GM21526 (cell line): ENCODE results near the gene NFIX.

Experiments used
- ATAC-seq: cut with Tn5 transposase; IDR thresholded peaks from one replicate; pipeline ENCODE4 v1.9.1; 2021; ENCODE audit warnings: moderate library complexity; ENCODE audit not compliant: unreplicated experiment, low FRiP score

Gene NFIX

DNA sequence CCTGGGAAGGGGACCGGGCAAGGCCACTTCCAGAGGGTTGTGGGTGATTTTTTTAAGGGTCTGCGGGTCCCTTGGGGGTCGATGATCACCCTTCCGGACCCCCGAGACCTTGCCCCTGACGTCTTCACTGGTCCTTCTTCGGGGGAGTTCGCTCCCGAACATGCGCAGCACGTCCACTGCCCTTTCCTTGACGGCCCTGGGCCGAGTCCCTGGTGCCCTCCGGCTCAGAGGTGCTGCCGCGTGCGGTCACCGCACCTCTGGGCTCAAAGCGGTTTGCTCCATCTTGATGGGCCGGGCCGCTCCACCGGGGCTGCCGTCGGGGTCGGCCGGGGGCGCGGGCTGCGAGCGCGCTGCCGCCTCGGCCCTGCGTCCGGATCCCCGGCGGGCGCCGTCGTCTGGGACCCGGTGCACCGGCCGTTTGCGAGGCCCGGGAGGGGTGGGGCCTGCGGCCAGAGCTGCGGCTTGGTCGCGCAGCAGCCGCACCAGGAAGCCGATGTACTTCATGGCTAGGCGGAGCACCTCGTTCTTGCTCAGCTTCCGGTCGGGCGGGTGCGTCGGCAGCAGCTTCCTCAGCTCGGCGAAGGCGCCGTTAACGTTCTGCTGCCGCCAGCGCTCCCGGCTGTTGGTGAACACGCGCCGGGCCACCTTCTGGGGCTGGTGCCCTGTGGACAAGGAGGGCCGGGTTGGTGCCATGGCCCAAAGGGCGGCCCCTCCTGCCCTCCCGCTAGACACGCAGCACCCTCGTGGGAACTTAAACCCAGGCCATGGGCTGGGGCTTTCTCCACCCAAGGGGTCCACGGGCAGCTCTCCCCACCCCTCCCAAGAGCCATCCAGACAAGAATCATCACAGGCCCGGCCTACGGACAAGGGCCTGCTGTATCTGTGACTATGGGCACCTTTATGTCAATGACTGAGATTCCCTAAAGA, 104.1 kb downstream of the NFIX start:
- ATAC-seq: no peak

- no peak for ATAC-seq
These were observed 104.8 kb downstream of the NFIX start for GRCh38 chr19:13100031-13100588.

DNA sequence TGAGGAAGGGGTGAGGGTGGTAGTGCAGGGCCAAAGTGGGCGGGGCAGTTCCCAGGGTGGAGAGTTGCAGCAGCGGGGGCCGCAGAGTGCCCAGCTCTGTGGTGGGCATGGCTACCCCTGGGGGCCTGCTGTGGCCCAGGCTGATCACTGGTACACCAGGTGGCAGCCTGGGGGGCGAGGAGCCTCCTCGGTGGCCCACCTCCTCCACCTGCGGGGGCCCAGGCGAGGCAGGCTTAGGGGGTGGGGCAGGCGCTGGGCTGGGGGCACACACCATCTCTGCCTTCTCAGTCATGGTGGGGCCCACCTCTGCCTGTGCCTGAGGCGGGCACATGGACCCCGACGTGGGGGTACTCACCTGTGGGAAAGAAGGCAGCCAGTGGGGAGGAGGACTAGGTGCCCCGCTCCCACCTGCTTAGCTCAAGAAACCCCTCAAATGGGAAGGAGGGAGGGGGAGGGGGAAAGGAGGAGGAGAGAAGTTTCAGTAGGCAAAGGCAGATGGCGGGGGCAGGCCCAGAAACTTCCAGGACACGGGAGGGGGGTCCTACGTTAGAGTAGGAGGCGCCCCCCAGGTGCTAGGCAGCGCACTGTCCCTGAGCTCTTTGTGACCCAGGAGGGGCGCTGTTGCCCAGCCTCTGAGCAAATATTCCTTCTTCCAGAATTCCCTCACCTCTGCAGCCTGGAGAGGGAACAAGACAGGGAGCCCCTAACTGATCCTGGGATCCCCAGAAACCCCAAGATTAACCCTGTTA, 105.7 kb downstream of the NFIX start:
- no peak for ATAC-seq

- no peak for ATAC-seq
These were observed 106.5 kb downstream of the NFIX start for GRCh38 chr19:13101590-13102415.

- ATAC-seq: peak; percentile 1
These were observed 107.1 kb downstream of the NFIX start for GRCh38 chr19:13102416-13102665.

GRCh38 chr19:13102666-13103580, 107.6 kb downstream of the NFIX start, which contains the start of gene LYL1:
TSS of gene LYL1 (minus strand) at chr19:13102858. CDS start at chr19:13101171, 1,687 bp downstream.
- peak; percentile 35 for ATAC-seq

GRCh38 chr19:13103581-13104359, 108.5 kb downstream of the NFIX start:
- no peak for ATAC-seq

- no peak for ATAC-seq
These were observed 109.1 kb downstream of the NFIX start for GRCh38 chr19:13104360-13104847.

DNA sequence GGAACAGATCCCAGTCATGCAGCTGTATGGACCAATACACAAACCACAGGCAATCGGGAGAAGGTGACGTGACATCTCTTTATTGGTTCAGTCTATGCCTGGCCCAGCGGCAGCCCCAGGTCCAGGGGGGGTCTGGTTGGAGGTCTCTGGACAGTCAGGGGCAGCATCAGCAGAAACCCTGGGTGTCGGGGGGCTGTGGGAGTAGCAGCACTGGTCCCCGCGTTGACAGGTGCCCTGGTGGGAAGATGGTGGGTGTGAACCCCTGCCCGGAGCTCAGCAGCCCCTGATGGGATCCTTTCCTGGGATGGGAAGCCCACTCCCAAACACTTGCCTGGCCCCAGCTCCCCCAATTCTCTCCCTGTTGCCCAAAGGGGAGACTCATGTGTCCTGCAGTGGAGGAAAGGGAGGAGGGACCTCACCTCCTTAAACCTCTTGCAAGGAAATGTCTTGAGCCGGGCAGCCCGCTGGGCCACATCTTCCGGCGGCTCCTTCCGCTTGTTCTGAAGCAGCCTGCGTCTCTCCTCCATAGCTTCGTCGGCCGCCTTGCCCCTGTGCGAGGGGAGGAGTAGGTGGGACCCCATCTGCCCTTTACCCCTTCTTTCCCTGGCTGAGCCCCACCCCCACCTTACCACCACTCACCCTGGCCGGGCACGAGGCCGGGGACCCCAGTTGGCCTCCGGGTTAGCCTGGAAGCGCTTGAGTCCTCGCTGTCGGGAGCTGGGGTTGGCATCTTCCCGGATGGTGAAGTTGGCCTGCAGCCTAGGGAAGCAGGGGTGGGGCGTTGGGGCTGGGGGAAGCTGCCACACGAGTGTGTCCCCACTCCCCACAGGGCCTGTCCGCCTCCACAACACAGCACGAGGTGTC, 109.8 kb downstream of the NFIX start:
- no peak for ATAC-seq

DNA sequence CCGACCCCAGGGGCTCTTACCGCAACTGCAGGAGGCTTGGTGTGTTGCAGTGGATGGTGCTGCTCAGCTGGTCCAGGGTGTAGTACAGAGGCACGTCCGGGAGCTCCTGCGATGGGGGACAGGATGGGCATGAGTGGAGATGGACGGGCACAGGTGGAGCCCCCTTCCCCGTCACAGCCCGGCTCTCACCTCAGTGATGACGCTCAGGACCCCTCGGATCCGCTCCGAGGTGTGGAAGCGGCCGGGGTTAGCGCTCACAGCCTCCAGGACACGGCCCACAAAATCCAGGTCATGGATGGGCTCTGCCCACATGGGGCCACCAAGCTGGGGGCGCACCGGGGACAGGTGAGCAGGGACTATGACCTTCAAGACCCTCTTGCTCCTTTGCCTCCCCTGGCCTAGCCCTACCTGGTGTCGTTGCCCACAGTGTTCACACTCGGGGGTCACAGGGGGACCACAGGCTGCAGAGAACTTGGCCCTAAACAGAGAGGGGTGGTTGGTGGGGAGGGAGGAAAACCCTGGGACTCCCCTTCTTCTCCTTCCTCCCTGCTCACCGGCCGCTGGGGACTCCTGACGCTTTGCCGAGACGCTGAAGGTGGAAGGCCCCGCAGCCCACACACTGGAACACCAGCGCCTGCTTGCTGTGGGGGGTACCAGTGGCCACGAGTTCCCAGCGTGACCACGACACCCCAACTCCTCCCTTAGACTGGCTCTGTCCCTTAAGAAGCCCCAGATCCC, 114.3 kb downstream of the NFIX start:
- ATAC-seq: no peak

- ATAC-seq: no peak
These were observed 114.9 kb downstream of the NFIX start for GRCh38 chr19:13110099-13110610.

GRCh38 chr19:13112555-13112954, 117.3 kb downstream of the NFIX start:
- no peak for ATAC-seq

DNA sequence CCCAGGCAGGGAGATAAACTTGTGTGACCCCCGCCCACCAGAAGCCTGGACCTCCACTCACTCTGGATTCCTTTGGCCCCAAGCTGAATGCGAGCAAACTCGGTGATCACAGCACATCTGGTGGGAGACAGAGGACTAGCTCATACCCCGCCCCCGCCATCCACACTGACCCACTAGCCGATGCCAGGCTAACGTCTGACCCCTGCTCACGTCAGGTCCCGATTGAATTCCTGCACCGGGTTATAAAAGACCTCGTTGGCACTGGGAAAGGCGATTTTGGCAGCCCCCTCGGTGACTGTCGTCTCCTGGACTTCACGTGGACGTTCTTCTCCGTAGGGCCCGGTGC, 120.6 kb downstream of the NFIX start:
- ATAC-seq: no peak

- ATAC-seq: no peak
These were observed 121.3 kb downstream of the NFIX start, which contains the start of gene TRMT1 for GRCh38 chr19:13116282-13117175. TSS of gene TRMT1 (minus strand) at chr19:13116740. CDS start at chr19:13116399, 341 bp downstream.

DNA sequence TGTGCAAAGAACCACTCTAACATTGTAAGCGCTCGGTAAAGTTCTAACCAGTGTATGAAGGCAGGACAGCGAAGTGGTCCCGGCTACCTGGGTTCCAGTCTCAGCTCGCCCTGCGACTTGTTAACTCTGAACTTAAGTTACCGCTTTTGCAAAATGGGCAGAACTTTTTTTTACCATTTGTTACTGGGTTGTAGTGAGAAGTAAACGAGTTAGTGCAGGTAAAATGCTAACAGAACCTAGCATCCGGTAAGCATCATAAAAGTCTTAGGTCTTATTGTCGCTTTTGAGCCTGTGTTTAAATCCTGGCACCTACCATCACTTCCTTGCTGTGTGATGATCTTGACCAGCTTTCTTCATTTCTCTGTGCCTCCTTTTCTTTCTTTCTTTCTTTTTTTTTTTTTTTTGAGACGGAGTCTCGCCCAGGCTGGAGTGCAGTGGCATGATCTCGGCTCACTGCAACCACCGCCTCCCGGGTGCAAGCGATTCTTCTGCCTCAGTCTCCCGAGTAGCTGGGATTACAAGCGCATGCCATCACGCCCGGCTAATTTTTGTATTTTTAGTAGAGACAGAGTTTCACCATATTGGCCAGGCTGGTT, 122.0 kb downstream of the NFIX start:
- no peak for ATAC-seq
